ENCODE measurements around the gene CRADD. TPM values are rescaled to one million over a fixed set of nuclear protein-coding genes. Genes with fewer than 3 reads are reported as not detected.
"Not testable (repeated sequence)": the region's sequence is repeated elsewhere in the genome, so short reads cannot be mapped to it uniquely, and the experiment has no call there.

CRADD gene
- polyA plus RNA-seq, 4 donors: 19.0 to 49.4 (median 27.1) TPM

DNA sequence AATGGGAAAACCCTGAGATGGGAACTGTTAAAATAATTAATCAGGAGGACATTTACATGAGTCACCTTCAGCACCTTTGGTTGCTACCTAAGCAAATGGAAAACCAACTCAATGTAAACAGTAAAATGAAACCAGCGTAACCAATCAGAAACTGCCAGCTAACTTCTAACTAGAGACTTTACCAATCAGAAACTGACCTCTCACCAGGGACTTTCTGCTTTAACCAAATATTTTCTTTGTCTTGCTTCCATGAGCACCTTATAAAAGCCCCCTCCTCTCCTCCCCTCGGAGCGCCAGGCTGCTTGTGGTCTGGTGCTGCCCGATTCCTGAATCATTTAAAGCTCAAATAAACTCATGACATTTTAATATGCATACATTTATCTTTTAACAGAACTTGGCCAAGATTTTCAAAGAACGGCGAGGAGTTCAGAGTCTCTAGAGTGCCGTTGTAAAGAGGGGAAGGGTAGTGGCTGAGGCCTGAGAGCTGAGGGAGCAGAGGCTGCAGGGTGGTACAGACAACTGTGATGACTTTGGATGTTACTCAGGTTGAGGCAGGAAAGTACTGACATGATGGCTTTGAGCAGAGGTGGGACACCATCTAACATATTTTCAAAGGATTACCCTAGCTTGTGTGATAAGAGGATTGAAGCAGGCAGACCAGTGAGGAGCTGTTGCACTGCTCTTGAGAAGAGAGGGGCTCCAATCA, 183.6 kb downstream of the CRADD start:
- no peaks in the 10 kb centered on the region for H3K27me3 ChIP-seq (ENCODE audit: control insufficient read depth in 3 of 3, insufficient read depth in 3 of 3, low read length in 3 of 3)
- WGBS, 3 donors: 81 to 93% (median 82%) methylated on average over 7 of the region's 7 CpGs
- H3K27ac ChIP-seq (ENCODE audit: low read depth in 1 of 3, low read length in 2 of 3): no peak overlapping the region
- H3K4me3 ChIP-seq (ENCODE audit: low read depth in 1 of 3, low read length in 3 of 3): no peak overlapping the region
- no peak for DNase-seq
- FAIRE-seq: no peak
- no peaks in the 10 kb centered on the region for H3K36me3 ChIP-seq (ENCODE audit: control insufficient read depth in 3 of 3, insufficient read depth in 2 of 3, low read depth in 1 of 3, low read length in 3 of 3)
- peaks cover 0 to 3% (median 2%) of the 10 kb centered on the region in 3 donors for H3K4me1 ChIP-seq (ENCODE audit: control insufficient read depth in 3 of 3, insufficient read depth in 2 of 3, low read depth in 1 of 3, low read length in 2 of 3)
- H3K9me3 ChIP-seq (ENCODE audit: control insufficient read depth in 2 of 2, insufficient read depth in 1 of 2, low read depth in 1 of 2, low read length in 1 of 2): peaks cover 1 to 16% of the 10 kb centered on the region in 2 donors

DNA sequence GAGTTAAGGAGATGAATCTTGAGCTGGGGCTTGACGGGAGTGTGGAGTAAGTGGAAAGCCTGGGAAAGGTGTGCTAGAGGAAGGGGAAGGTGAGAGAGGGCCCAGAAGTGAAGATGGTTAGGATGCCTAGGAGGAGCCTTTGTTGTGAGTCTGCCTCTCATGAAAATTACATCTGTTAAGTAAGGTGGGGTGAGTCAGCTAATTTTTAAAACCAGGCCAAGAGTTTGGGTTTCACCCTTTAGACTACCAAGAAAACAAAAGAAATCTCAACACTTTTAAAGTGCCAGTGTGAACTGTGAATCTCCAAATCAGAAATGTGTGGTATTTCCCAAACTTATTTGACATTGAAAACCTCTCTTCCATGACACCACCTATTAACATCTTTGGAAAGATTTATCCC, 185.2 kb downstream of the CRADD start:
- no peaks in the 10 kb centered on the region for H3K36me3 ChIP-seq (ENCODE audit: control insufficient read depth in 3 of 3, insufficient read depth in 2 of 3, low read depth in 1 of 3, low read length in 3 of 3)
- DNase-seq (no peak), FAIRE-seq (no peak)
- WGBS, 3 donors: 96 to 100% (median 97%) methylated on average over 1 of the region's 1 CpG
- no peaks in the 10 kb centered on the region for H3K27me3 ChIP-seq (ENCODE audit: control insufficient read depth in 3 of 3, insufficient read depth in 3 of 3, low read length in 3 of 3)
- peaks cover 1 to 22% of the 10 kb centered on the region in 2 donors for H3K9me3 ChIP-seq (ENCODE audit: control insufficient read depth in 2 of 2, insufficient read depth in 1 of 2, low read depth in 1 of 2, low read length in 1 of 2)
- no peak overlapping the region for H3K27ac ChIP-seq (ENCODE audit: low read depth in 1 of 3, low read length in 2 of 3)
- H3K4me1 ChIP-seq (ENCODE audit: control insufficient read depth in 3 of 3, insufficient read depth in 2 of 3, low read depth in 1 of 3, low read length in 2 of 3): no peaks in the 10 kb centered on the region
- H3K4me3 ChIP-seq (ENCODE audit: low read depth in 1 of 3, low read length in 3 of 3): no peak overlapping the region

GRCh38 chr12:93865751-93866150, 188.6 kb downstream of the CRADD start:
- H3K27ac ChIP-seq (ENCODE audit: low read depth in 1 of 3, low read length in 2 of 3): no peak overlapping the region
- H3K4me1 ChIP-seq (ENCODE audit: control insufficient read depth in 3 of 3, insufficient read depth in 2 of 3, low read depth in 1 of 3, low read length in 2 of 3): no peaks in the 10 kb centered on the region
- H3K4me3 ChIP-seq (ENCODE audit: low read depth in 1 of 3, low read length in 3 of 3): no peak overlapping the region
- H3K9me3 ChIP-seq (ENCODE audit: control insufficient read depth in 2 of 2, insufficient read depth in 1 of 2, low read depth in 1 of 2, low read length in 1 of 2): peaks cover 1 to 33% of the 10 kb centered on the region in 2 donors
- WGBS, 3 donors: 89 to 92% (median 91%) methylated on average over 1 of the region's 1 CpG
- no peak for FAIRE-seq
- no peaks in the 10 kb centered on the region for H3K36me3 ChIP-seq (ENCODE audit: control insufficient read depth in 3 of 3, insufficient read depth in 2 of 3, low read depth in 1 of 3, low read length in 3 of 3)
- no peaks in the 10 kb centered on the region for H3K27me3 ChIP-seq (ENCODE audit: control insufficient read depth in 3 of 3, insufficient read depth in 3 of 3, low read length in 3 of 3)
- DNase-seq: no peak

- FAIRE-seq (no peak), DNase-seq (no peak)
- Histone ChIP-seq H3K4me3 (ENCODE audit: low read depth in 1 of 3, low read length in 3 of 3) (no peak overlapping the region), H3K9me3 (ENCODE audit: control insufficient read depth in 2 of 2, insufficient read depth in 1 of 2, low read depth in 1 of 2, low read length in 1 of 2) (peaks cover 1 to 33% of the 10 kb centered on the region in 2 donors), H3K27me3 (ENCODE audit: control insufficient read depth in 3 of 3, insufficient read depth in 3 of 3, low read length in 3 of 3) (no peaks in the 10 kb centered on the region), H3K4me1 (ENCODE audit: control insufficient read depth in 3 of 3, insufficient read depth in 2 of 3, low read depth in 1 of 3, low read length in 2 of 3) (no peaks in the 10 kb centered on the region), H3K27ac (ENCODE audit: low read depth in 1 of 3, low read length in 2 of 3) (no peak overlapping the region), H3K36me3 (ENCODE audit: control insufficient read depth in 3 of 3, insufficient read depth in 2 of 3, low read depth in 1 of 3, low read length in 3 of 3) (no peaks in the 10 kb centered on the region)
These were observed 191.6 kb downstream of the CRADD start for GRCh38 chr12:93868771-93869170.

- no peak for DNase-seq
- FAIRE-seq: no peak
- no peak overlapping the region for H3K4me3 ChIP-seq (ENCODE audit: low read depth in 1 of 3, low read length in 3 of 3)
- no peaks in the 10 kb centered on the region for H3K36me3 ChIP-seq (ENCODE audit: control insufficient read depth in 3 of 3, insufficient read depth in 2 of 3, low read depth in 1 of 3, low read length in 3 of 3)
- peaks cover 0 to 21% of the 10 kb centered on the region in 2 donors for H3K9me3 ChIP-seq (ENCODE audit: control insufficient read depth in 2 of 2, insufficient read depth in 1 of 2, low read depth in 1 of 2, low read length in 1 of 2)
- no peaks in the 10 kb centered on the region for H3K27me3 ChIP-seq (ENCODE audit: control insufficient read depth in 3 of 3, insufficient read depth in 3 of 3, low read length in 3 of 3)
- H3K27ac ChIP-seq (ENCODE audit: low read depth in 1 of 3, low read length in 2 of 3): no peak overlapping the region
- 81 to 83% (median 82%) methylated on average over 7 of the region's 7 CpGs for WGBS, 3 donors
- no peaks in the 10 kb centered on the region for H3K4me1 ChIP-seq (ENCODE audit: control insufficient read depth in 3 of 3, insufficient read depth in 2 of 3, low read depth in 1 of 3, low read length in 2 of 3)
These were observed 193.0 kb downstream of the CRADD start for GRCh38 chr12:93870020-93870795.

GRCh38 chr12:93871566-93871965, 194.4 kb downstream of the CRADD start:
- H3K9me3 ChIP-seq (ENCODE audit: control insufficient read depth in 2 of 2, insufficient read depth in 1 of 2, low read depth in 1 of 2, low read length in 1 of 2): peaks cover 0 to 16% of the 10 kb centered on the region in 2 donors

DNA sequence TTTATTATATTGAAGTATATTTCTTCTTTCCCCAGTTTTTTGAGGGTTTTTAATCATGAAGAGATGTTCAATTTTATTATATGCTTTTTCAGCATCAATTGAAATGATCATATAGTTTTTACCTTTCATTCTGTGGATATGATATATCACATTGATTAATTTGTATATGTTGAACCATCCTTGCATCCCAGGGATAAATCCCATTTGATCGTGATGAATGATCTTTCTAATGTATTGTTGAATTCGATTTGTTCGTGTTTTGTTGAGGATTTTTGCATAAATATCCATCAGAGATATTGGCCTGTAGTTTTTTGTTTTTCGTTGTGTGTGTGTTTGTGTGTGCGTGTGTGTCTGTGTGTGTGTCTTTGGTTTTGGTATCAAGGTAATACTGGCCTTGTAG, 196.4 kb downstream of the CRADD start:
- peaks cover 0 to 20% of the 10 kb centered on the region in 2 donors for H3K9me3 ChIP-seq (ENCODE audit: control insufficient read depth in 2 of 2, insufficient read depth in 1 of 2, low read depth in 1 of 2, low read length in 1 of 2)
- H3K4me1 ChIP-seq (ENCODE audit: control insufficient read depth in 3 of 3, insufficient read depth in 2 of 3, low read depth in 1 of 3, low read length in 2 of 3): no peaks in the 10 kb centered on the region
- no peak overlapping the region for H3K27ac ChIP-seq (ENCODE audit: low read depth in 1 of 3, low read length in 2 of 3)
- 87 to 95% (median 89%) methylated on average over 5 of the region's 5 CpGs for WGBS, 3 donors
- DNase-seq (no peak), FAIRE-seq (no peak)
- no peak overlapping the region for H3K4me3 ChIP-seq (ENCODE audit: low read depth in 1 of 3, low read length in 3 of 3)
- no peaks in the 10 kb centered on the region for H3K36me3 ChIP-seq (ENCODE audit: control insufficient read depth in 3 of 3, insufficient read depth in 2 of 3, low read depth in 1 of 3, low read length in 3 of 3)
- H3K27me3 ChIP-seq (ENCODE audit: control insufficient read depth in 3 of 3, insufficient read depth in 3 of 3, low read length in 3 of 3): no peaks in the 10 kb centered on the region

More at GRCh38 chr12:93871566-93871965, 194.4 kb downstream of the CRADD start:
- not testable (repeated sequence) for H3K4me3 ChIP-seq (ENCODE audit: low read depth in 1 of 3, low read length in 3 of 3); H3K27me3 ChIP-seq (ENCODE audit: control insufficient read depth in 3 of 3, insufficient read depth in 3 of 3, low read length in 3 of 3); FAIRE-seq; H3K27ac ChIP-seq (ENCODE audit: low read depth in 1 of 3, low read length in 2 of 3); DNase-seq; H3K4me1 ChIP-seq (ENCODE audit: control insufficient read depth in 3 of 3, insufficient read depth in 2 of 3, low read depth in 1 of 3, low read length in 2 of 3); H3K36me3 ChIP-seq (ENCODE audit: control insufficient read depth in 3 of 3, insufficient read depth in 2 of 3, low read depth in 1 of 3, low read length in 3 of 3)
- 65 to 77% (median 77%) methylated on average over 1 of the region's 1 CpG for WGBS, 3 donors

DNA sequence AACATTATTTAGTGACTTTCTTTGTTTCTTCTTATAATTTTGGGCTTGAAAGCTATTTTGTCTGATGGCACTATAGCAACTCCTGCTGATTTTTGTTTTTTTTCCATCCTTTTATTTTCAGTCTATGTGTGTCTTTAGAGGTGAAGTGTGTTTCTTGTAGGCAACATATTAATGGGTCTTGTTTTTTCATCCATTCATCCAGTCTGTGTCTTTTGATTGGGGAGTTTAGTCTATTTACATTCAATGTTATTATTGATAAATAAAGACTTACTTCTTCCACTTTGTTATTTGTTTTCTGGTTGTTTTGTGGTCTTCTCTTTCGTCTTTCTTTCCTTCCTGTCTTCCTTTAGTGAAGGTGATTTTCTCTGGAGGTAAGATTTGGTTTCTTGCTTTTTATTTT, 198.0 kb downstream of the CRADD start:
- Histone ChIP-seq H3K9me3 (ENCODE audit: control insufficient read depth in 2 of 2, insufficient read depth in 1 of 2, low read depth in 1 of 2, low read length in 1 of 2) (peaks cover 0 to 16% of the 10 kb centered on the region in 2 donors), H3K36me3 (ENCODE audit: control insufficient read depth in 3 of 3, insufficient read depth in 2 of 3, low read depth in 1 of 3, low read length in 3 of 3) (no peaks in the 10 kb centered on the region), H3K4me1 (ENCODE audit: control insufficient read depth in 3 of 3, insufficient read depth in 2 of 3, low read depth in 1 of 3, low read length in 2 of 3) (peaks cover 0 to 3% (median 0%) of the 10 kb centered on the region in 3 donors), H3K27me3 (ENCODE audit: control insufficient read depth in 3 of 3, insufficient read depth in 3 of 3, low read length in 3 of 3) (no peaks in the 10 kb centered on the region), H3K4me3 (ENCODE audit: low read depth in 1 of 3, low read length in 3 of 3) (no peak overlapping the region), H3K27ac (ENCODE audit: low read depth in 1 of 3, low read length in 2 of 3) (no peak overlapping the region)
- no peak for DNase-seq
- no peak for FAIRE-seq
- WGBS, 3 donors: 55 to 82% (median 81%) methylated on average over 1 of the region's 1 CpG

Data from small intestine (tissue), 7 donors.